Measurements from ENCODE around the gene DOCK2.

DNA sequence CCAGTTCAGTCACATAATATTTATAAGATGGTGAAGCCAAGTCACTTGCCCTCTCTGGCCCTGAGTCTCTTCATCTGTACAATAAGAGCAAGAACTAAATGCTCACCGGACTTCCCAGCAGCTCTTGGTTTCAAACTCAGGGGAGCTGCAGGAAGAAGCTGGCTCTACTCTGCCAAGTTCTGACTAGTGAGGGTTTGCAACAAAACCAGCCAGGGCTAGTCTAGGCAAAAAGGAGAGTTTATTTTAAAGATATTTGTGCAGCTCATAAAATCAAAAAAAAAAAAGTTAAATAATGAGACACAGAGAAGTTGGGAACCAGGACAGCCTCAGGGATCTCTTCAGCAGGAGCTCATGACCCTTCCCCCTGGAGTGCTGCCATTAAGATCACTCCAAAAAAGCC lies 107.3 kb downstream of the DOCK2 start:
- TF ChIP-seq, protein P1, sequence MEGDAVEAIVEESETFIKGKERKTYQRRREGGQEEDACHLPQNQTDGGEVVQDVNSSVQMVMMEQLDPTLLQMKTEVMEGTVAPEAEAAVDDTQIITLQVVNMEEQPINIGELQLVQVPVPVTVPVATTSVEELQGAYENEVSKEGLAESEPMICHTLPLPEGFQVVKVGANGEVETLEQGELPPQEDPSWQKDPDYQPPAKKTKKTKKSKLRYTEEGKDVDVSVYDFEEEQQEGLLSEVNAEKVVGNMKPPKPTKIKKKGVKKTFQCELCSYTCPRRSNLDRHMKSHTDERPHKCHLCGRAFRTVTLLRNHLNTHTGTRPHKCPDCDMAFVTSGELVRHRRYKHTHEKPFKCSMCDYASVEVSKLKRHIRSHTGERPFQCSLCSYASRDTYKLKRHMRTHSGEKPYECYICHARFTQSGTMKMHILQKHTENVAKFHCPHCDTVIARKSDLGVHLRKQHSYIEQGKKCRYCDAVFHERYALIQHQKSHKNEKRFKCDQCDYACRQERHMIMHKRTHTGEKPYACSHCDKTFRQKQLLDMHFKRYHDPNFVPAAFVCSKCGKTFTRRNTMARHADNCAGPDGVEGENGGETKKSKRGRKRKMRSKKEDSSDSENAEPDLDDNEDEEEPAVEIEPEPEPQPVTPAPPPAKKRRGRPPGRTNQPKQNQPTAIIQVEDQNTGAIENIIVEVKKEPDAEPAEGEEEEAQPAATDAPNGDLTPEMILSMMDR (conservative IDR thresholded peaks at IDR 0.05; ENCODE audit: low read depth, low read length) = no peak
- TF ChIP-seq EZH2 (IDR thresholded peaks at IDR 0.05; ENCODE audit: borderline replicate concordance, low read depth, low read length, poor library complexity, severe bottlenecking) = no peak

All from A673 (cell line).